Neural progenitor cell (in vitro differentiated cells): Measurements from ENCODE around the gene TSPAN16.

ENCODE experiments used
- CTCF ChIP-seq: fragments of 200-600 bp; sonication (generic); IDR thresholded peaks from 2 replicates; pipeline ENCODE4 v1.5.1; 2017; ENCODE audit warnings: antibody characterized with exemption, mild to moderate bottlenecking
- EZH2 ChIP-seq: fragments of 200-600 bp; sonication (generic); IDR thresholded peaks from 2 replicates; pipeline ENCODE4 v1.6.1; 2017; ENCODE audit warnings: antibody characterized with exemption, mild to moderate bottlenecking, moderate library complexity
- EZH2phosphoT487 ChIP-seq: fragments of 200-600 bp; sonication (generic); IDR thresholded peaks from 2 replicates; pipeline ENCODE4 v1.6.1; 2017; ENCODE audit warnings: antibody characterized with exemption

- no peak for TF ChIP-seq CTCF
- no peak for TF ChIP-seq EZH2
- TF ChIP-seq EZH2phosphoT487: no peak
These were observed 69.0 kb downstream of the TSPAN16 start for GRCh38 chr19:11364935-11365334.
